HEK293 (cell line): ENCODE data around the gene PSMB11.

ENCODE experiments used
- CTCF ChIP-seq: fragments of 450-650 bp; formaldehyde crosslinking; IDR thresholded peaks from 2 replicates; pipeline ENCODE4 v1.5.1; 2016; ENCODE audit warnings: missing biosample characterization, missing genetic modification characterization
- RBAK ChIP-seq: fragments of 450-650 bp; formaldehyde crosslinking; IDR thresholded peaks from 2 replicates; pipeline ENCODE4 v1.5.1; 2016; ENCODE audit warnings: missing biosample characterization, missing genetic modification characterization
- ZNF133 ChIP-seq: fragments of 450-650 bp; formaldehyde crosslinking; IDR thresholded peaks from 2 replicates; pipeline ENCODE4 v1.5.1; 2016; ENCODE audit warnings: missing biosample characterization, missing genetic modification characterization
- ZNF266 ChIP-seq: fragments of 450-650 bp; formaldehyde crosslinking; IDR thresholded peaks from 2 replicates; pipeline ENCODE4 v1.5.1; 2016; ENCODE audit warnings: missing biosample characterization, missing genetic modification characterization, low read depth
- ZNF280C ChIP-seq: fragments of 450-650 bp; formaldehyde crosslinking; IDR thresholded peaks from 2 replicates; pipeline ENCODE4 v1.5.1; 2016; ENCODE audit warnings: missing biosample characterization, missing genetic modification characterization
- ZNF292 ChIP-seq: fragments of 450-650 bp; formaldehyde crosslinking; IDR thresholded peaks from 2 replicates; pipeline ENCODE4 v1.5.1; 2016; ENCODE audit warnings: low read depth, missing biosample characterization, missing genetic modification characterization, borderline replicate concordance
- ZNF510 ChIP-seq: fragments of 450-650 bp; formaldehyde crosslinking; IDR thresholded peaks from 2 replicates; pipeline ENCODE4 v1.5.1; 2018; ENCODE audit warnings: mild to moderate bottlenecking, missing genetic modification characterization, missing biosample characterization; ENCODE audit not compliant: insufficient replicate concordance
- ZNF704 ChIP-seq: fragments of 450-650 bp; formaldehyde crosslinking; IDR thresholded peaks from 2 replicates; pipeline ENCODE4 v1.5.1; 2016; ENCODE audit warnings: missing biosample characterization, missing genetic modification characterization

DNA sequence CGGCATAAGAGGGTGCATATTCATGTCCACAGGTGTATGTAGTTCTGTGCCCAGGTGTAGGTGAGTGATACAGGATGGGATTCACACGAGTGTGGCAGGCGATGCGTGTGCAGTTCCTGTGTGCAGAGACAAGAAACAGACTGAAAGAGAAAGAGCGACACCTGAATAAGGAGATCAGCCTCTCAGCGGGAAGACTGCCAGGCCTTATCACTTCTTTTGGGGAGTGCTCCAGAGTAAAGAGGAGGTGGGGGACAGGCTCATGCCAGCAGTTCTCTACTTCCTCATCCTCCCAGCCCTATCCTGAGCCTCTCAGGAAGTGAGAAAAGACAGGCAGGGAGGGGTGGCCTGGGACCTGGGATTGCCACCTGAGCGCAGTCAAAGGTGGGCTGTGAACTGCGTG lies 2.8 kb downstream of the PSMB11 start:
- no peak for TF ChIP-seq ZNF133 (tag by site-specific recombination)
- no peak for TF ChIP-seq CTCF (tag by site-specific recombination)
- no peak for TF ChIP-seq RBAK
- TF ChIP-seq ZNF704 (tag by site-specific recombination), result no peak
- no peak for TF ChIP-seq ZNF292 (tag by site-specific recombination)
- no peak for TF ChIP-seq ZNF266 (tag by site-specific recombination)
- TF ChIP-seq ZNF510 (tag by site-specific recombination), result no peak
- TF ChIP-seq ZNF280C (tag by site-specific recombination), result no peak
